Measurements from ENCODE around the gene DAD1.

The DAD1 gene

DNA sequence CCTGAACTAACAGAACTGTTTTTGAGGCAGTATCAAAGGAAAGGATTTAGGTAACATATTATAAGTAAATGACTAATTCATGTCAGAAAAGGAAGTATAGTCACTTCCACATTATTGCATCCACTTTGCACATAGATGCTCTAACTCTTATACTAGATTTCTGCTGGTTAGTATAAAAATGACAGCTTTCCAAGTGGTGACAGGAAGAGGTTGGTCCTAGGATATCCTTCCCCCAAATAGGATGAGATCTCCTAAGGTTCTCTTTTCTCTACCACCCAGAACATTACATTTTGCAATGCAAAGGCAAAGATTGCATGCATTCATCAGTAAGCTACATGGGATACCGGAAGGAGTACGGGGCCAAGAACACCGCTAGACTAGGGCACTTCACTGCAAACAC lies 15.2 kb downstream of the DAD1 start:
- TF ChIP-seq, protein P1, sequence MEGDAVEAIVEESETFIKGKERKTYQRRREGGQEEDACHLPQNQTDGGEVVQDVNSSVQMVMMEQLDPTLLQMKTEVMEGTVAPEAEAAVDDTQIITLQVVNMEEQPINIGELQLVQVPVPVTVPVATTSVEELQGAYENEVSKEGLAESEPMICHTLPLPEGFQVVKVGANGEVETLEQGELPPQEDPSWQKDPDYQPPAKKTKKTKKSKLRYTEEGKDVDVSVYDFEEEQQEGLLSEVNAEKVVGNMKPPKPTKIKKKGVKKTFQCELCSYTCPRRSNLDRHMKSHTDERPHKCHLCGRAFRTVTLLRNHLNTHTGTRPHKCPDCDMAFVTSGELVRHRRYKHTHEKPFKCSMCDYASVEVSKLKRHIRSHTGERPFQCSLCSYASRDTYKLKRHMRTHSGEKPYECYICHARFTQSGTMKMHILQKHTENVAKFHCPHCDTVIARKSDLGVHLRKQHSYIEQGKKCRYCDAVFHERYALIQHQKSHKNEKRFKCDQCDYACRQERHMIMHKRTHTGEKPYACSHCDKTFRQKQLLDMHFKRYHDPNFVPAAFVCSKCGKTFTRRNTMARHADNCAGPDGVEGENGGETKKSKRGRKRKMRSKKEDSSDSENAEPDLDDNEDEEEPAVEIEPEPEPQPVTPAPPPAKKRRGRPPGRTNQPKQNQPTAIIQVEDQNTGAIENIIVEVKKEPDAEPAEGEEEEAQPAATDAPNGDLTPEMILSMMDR (IDR thresholded peaks at IDR 0.05; ENCODE audit: borderline replicate concordance, control extremely low read depth, extremely low read depth, insufficient read depth, missing control alignments), result no peak
- no peak for DNase-seq (ENCODE audit: low spot score)
- in situ Hi-C loops (cut with MboI; ENCODE audit: low sequenced_read_pairs, unreplicated experiment), result loop anchor here (10.0 kb wide), 2 partner anchors 201 to 281 kb away; no protein-coding TSS in a partner anchor

DNA sequence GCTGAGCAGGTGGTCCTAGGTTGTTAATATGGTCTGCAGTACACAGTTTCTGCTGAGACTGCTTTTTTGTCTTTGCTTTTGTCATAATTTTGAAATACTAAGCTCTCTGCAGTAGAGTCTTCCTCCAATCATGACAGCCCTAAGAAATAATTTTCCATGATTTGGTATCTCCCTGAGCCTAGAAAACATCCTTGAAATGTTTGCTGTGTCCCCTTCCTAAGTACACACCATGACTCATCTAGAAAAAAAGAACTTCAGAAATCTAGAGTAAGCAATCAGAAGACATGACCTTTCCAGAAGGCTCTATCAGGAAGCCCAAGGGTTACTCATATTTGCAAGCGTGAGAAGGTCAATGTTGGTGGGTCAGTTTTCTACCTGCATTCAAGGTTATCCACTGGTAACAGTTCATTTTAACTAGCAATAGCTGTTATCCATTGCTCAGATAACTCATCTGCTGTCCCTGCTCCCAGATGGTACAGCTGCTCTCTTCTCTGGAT lies 16.4 kb downstream of the DAD1 start:
- TF ChIP-seq, protein P1 (IDR thresholded peaks at IDR 0.05; ENCODE audit: borderline replicate concordance, control extremely low read depth, extremely low read depth, insufficient read depth, missing control alignments), result no peak
- no peak for DNase-seq (ENCODE audit: low spot score)
- in situ Hi-C loops (cut with MboI; ENCODE audit: low sequenced_read_pairs, unreplicated experiment), result loop anchor here (10.0 kb wide), 2 partner anchors 202 to 282 kb away; no protein-coding TSS in a partner anchor

DNA sequence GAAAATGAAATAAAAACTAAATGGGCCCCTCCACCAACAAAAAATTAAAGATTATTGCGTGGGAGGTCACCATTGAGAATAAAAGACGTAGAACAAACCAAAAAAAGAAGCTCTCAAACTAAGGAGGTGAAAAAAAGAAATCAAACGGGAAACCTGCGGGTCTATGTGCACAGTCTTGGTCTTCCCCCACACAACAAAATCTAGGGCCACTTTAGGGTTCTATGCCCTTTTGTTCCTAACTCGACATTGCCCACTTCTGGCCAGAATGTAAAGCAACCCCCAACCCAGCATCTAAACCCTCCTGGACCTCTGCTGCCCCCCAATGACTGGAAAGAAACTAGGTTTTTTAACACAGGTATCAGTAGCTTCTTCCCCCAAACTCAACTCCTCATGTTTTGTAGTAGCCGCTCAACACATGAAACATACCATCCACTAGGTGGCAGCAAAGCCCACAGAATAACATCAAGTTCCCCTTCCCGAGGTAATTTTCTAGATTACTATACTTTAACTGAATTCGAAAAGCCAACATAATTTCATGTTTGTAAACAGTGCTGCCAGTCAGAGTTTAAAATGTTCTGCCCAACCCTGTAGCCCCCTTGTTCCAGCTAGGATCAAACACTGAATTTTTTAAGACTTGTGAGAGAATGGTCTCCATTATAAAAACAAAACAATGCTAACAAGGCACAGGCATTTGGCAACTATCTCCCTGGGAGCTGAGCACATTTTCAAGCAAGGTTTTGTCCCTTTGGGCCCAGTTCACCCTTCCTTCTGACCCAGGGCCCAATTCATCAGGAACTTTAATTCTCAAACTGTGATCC lies 18.7 kb downstream of the DAD1 start:
- TF ChIP-seq, protein P1 (IDR thresholded peaks at IDR 0.05; ENCODE audit: borderline replicate concordance, control extremely low read depth, extremely low read depth, insufficient read depth, missing control alignments), result peak; percentile 87
- DNase-seq (ENCODE audit: low spot score), result peak; percentile 82
- in situ Hi-C loops (cut with MboI; ENCODE audit: low sequenced_read_pairs, unreplicated experiment), result loop anchor here (10.0 kb wide), 2 partner anchors 204 to 284 kb away; no protein-coding TSS in a partner anchor

DNA sequence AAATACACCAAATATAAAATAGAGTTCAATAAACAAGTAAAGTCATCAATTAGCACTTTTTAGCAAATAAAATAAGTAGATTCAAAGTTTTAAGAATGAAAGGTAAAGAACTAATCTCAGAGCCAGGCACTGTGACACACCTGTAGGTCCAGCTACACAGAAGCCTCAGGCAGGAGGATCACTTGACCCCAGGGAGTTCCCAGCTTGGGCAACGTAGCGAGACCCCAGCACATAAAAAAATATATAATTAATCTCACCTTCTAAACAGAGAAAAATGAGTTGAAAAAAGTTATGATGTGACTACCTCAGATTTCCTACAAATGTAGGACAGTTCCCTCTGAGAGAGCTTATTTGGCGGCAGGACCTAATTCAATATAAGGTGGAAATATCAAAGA lies 19.3 kb downstream of the DAD1 start:
- no peak for DNase-seq (ENCODE audit: low spot score)
- in situ Hi-C loops (cut with MboI; ENCODE audit: low sequenced_read_pairs, unreplicated experiment), result loop anchor here (5.0 to 10.0 kb wide), 4 partner anchors 177 to 285 kb away; no protein-coding TSS in a partner anchor
- TF ChIP-seq, protein P1 (IDR thresholded peaks at IDR 0.05; ENCODE audit: borderline replicate concordance, control extremely low read depth, extremely low read depth, insufficient read depth, missing control alignments), result no peak

DNA sequence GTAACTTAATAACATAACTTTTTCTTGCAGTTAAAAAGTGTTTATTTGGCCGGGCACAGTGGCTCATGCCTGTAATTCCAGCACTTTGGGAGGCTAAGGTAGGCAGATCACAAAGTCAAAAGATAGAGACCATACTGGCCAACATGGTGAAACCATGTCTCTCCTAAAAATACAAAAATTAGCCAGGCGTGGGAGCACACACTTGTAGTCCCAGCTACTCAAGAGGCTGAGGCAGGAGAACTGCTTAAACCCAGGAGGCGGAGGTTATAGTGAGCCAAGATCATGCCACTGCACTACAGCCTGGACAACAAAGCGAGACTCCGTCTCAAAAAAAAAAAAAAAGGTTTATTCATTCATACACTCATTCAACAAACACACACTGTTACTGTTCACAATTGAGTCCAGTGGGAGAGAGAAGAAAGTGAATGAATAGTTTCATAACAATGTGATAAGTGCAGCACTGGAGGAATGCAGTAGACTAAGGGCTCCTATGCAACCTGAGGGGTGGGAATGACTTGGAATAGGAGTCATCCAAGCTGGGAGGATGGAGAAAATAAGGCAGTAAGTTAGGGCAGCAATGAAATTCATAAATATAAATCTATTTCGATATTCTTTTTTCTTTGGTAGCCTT lies 19.8 kb downstream of the DAD1 start:
- in situ Hi-C loops (cut with MboI; ENCODE audit: low sequenced_read_pairs, unreplicated experiment), result loop anchor here (5.0 to 10.0 kb wide), 2 partner anchors 177 to 254 kb away; no protein-coding TSS in a partner anchor
- no peak for DNase-seq (ENCODE audit: low spot score)
- TF ChIP-seq, protein P1 (IDR thresholded peaks at IDR 0.05; ENCODE audit: borderline replicate concordance, control extremely low read depth, extremely low read depth, insufficient read depth, missing control alignments), result no peak

DNA sequence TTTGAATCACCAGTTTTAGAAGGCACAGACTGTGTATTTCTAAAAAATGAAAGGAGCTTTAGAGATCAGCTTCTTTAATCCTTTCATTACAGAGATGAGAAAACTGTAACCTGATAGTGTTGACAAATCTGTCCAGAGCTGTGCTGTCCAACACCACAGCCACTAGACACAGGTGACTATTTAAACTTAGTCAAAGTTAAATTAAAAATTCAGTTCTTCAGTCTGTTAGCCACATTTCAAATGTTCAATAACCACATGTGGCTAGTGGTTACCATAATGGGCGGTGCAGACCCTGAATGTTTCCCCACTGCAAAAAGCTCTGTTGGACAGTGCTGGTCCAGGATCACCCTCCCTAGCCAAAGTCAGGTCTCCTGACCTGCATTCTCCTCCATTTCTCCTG lies 21.6 kb downstream of the DAD1 start:
- in situ Hi-C loops (cut with MboI; ENCODE audit: low sequenced_read_pairs, unreplicated experiment), result loop anchor here (5.0 to 10.0 kb wide), 2 partner anchors 175 to 253 kb away; no protein-coding TSS in a partner anchor
- DNase-seq (ENCODE audit: low spot score), result no peak
- TF ChIP-seq, protein P1 (IDR thresholded peaks at IDR 0.05; ENCODE audit: borderline replicate concordance, control extremely low read depth, extremely low read depth, insufficient read depth, missing control alignments), result no peak

Data from GM13976 (cell line).